Left hindlimb (tissue), 1 donor: ENCODE data around the gene LPIN2.
A peak's percentile ranks its signal among the peaks of the same experiment; 100 is the strongest.
"Not testable (repeated sequence)": the region's sequence is repeated elsewhere in the genome, so short reads cannot be mapped to it uniquely, and the experiment has no call there.

Experiments used
- DNase-seq: peaks from one replicate; pipeline ENCODE4 v3.0.0-alpha.2; 2018

LPIN2 gene

GRCh38 chr18:3041843-3042242 lies 28.9 kb upstream of the LPIN2 start:
- DNase-seq, result no peak

GRCh38 chr18:3040881-3041280 lies 27.9 kb upstream of the LPIN2 start:
- no peak for DNase-seq

- DNase-seq, result no peak
Measured at GRCh38 chr18:3040173-3040572, 27.2 kb upstream of the LPIN2 start.

- DNase-seq, result no peak
Measured at GRCh38 chr18:3037423-3037915, 24.5 kb upstream of the LPIN2 start.

- no peak for DNase-seq
Measured at GRCh38 chr18:3036108-3036507, 23.2 kb upstream of the LPIN2 start.

GRCh38 chr18:3035635-3036034 lies 22.7 kb upstream of the LPIN2 start:
- DNase-seq, result no peak

GRCh38 chr18:3032721-3033120 lies 19.8 kb upstream of the LPIN2 start:
- no peak for DNase-seq

GRCh38 chr18:3029215-3029952 lies 16.4 kb upstream of the LPIN2 start:
- no peak for DNase-seq

- not testable (repeated sequence) for DNase-seq
Measured at GRCh38 chr18:3028115-3028514, 15.2 kb upstream of the LPIN2 start.

- no peak for DNase-seq
Measured at GRCh38 chr18:3027370-3027891, 14.5 kb upstream of the LPIN2 start.

- DNase-seq, result no peak
Measured at GRCh38 chr18:3025544-3025943, 12.6 kb upstream of the LPIN2 start.

GRCh38 chr18:3023603-3024002 lies 10.7 kb upstream of the LPIN2 start:
- not testable (repeated sequence) for DNase-seq

GRCh38 chr18:3016585-3017297 lies 3.8 kb upstream of the LPIN2 start:
- no peak for DNase-seq

GRCh38 chr18:3015851-3016250 lies 2.9 kb upstream of the LPIN2 start:
- DNase-seq, result no peak

GRCh38 chr18:3015204-3015592 lies 2.3 kb upstream of the LPIN2 start:
- no peak for DNase-seq

- DNase-seq, result no peak
Measured at GRCh38 chr18:3014503-3015203, 1.7 kb upstream of the LPIN2 start.

GRCh38 chr18:3012136-3013023 lies 564 bp downstream of the LPIN2 start:
- DNase-seq, result peak; percentile 79

- DNase-seq, result no peak
Measured at GRCh38 chr18:3010086-3010485, 2.9 kb downstream of the LPIN2 start.

GRCh38 chr18:3008541-3008940 lies 4.4 kb downstream of the LPIN2 start:
- no peak for DNase-seq

GRCh38 chr18:3007491-3007890 lies 5.5 kb downstream of the LPIN2 start:
- no peak for DNase-seq

GRCh38 chr18:3005462-3005861 lies 7.5 kb downstream of the LPIN2 start:
- DNase-seq, result no peak

- DNase-seq, result not testable (repeated sequence)
Measured at GRCh38 chr18:3003766-3004165, 9.2 kb downstream of the LPIN2 start.
